ENCODE measurements around the gene PAGE2. TPM values are rescaled to one million over a fixed set of nuclear protein-coding genes. Genes with fewer than 3 reads are reported as not detected.
"Not testable (repeated sequence)": the region's sequence is repeated elsewhere in the genome, so short reads cannot be mapped to it uniquely, and the experiment has no call there.

PAGE2 gene
- total RNA-seq (2014; rRNA removed; shearing (Covaris generic); ENCODE audit: low replicate concordance): not detected in 2 replicates

- Histone ChIP-seq H3K9me3 (no peaks in the 10 kb centered on the region), H3K4me3 (no peak within 1 kb of the TSS), H3K27me3 (no peaks in the 10 kb centered on the region), H3K36me3 (no peaks in the 10 kb centered on the region)
- DNase-seq: no peak
Measured at GRCh38 chrX:55088795-55089489, at the start of gene PAGE2. TSS of gene PAGE2 (plus strand) at chrX:55089018. CDS start at chrX:55090021, 1,003 bp downstream.

- DNase-seq: no peak
- Histone ChIP-seq H3K36me3 (no peaks in the 10 kb centered on the region), H3K4me3 (no peak overlapping the region), H3K9me3 (no peaks in the 10 kb centered on the region), H3K27me3 (no peaks in the 10 kb centered on the region)
Measured at GRCh38 chrX:55039471-55039870, 49.3 kb upstream of the PAGE2 start.

- H3K36me3 ChIP-seq: no peaks in the 10 kb centered on the region
Measured at GRCh38 chrX:55041514-55041913, 47.3 kb upstream of the PAGE2 start.

GRCh38 chrX:55050599-55050998 lies 38.2 kb upstream of the PAGE2 start:
- not testable (repeated sequence) for DNase-seq, H3K36me3 ChIP-seq, H3K4me3 ChIP-seq, H3K9me3 ChIP-seq, H3K27me3 ChIP-seq

More at GRCh38 chrX:55041514-55041913, 47.3 kb upstream of the PAGE2 start:
- Histone ChIP-seq H3K4me3 (no peak overlapping the region), H3K9me3 (no peaks in the 10 kb centered on the region), H3K27me3 (no peaks in the 10 kb centered on the region)
- DNase-seq: no peak

- no peak for DNase-seq
- H3K4me3 ChIP-seq: no peak overlapping the region
- H3K27me3 ChIP-seq: no peaks in the 10 kb centered on the region
- H3K36me3 ChIP-seq: no peaks in the 10 kb centered on the region
- H3K9me3 ChIP-seq: no peaks in the 10 kb centered on the region
Measured at GRCh38 chrX:55056820-55057674, 31.8 kb upstream of the PAGE2 start.

GRCh38 chrX:55057675-55058249 lies 31.1 kb upstream of the PAGE2 start:
- no peak overlapping the region for H3K4me3 ChIP-seq
- DNase-seq: no peak
- no peaks in the 10 kb centered on the region for H3K27me3 ChIP-seq
- H3K36me3 ChIP-seq: no peaks in the 10 kb centered on the region
- H3K9me3 ChIP-seq: no peaks in the 10 kb centered on the region

GRCh38 chrX:55067180-55067579 lies 21.6 kb upstream of the PAGE2 start:
- not testable (repeated sequence) for H3K4me3 ChIP-seq, H3K36me3 ChIP-seq, H3K27me3 ChIP-seq, H3K9me3 ChIP-seq, DNase-seq

- H3K4me3 ChIP-seq: no peak overlapping the region
- H3K27me3 ChIP-seq: no peaks in the 10 kb centered on the region
- no peak for DNase-seq
- H3K9me3 ChIP-seq: no peaks in the 10 kb centered on the region
- H3K36me3 ChIP-seq: no peaks in the 10 kb centered on the region
Measured at GRCh38 chrX:55072286-55072685, 16.5 kb upstream of the PAGE2 start.

GRCh38 chrX:55074851-55075467 lies 13.9 kb upstream of the PAGE2 start, which contains the start of gene PAGE2B:
TSS of gene PAGE2B (plus strand) at chrX:55075030. CDS start at chrX:55076042, 1,012 bp downstream.
- DNase-seq: no peak

GRCh38 chrX:55098691-55099090 lies 9.9 kb downstream of the PAGE2 start:
- no peak overlapping the region for H3K4me3 ChIP-seq
- H3K27me3 ChIP-seq: no peaks in the 10 kb centered on the region
- no peaks in the 10 kb centered on the region for H3K36me3 ChIP-seq
- DNase-seq: no peak
- no peaks in the 10 kb centered on the region for H3K9me3 ChIP-seq

More at GRCh38 chrX:55074851-55075467, 13.9 kb upstream of the PAGE2 start, which contains the start of gene PAGE2B:
- Histone ChIP-seq H3K9me3 (no peaks in the 10 kb centered on the region), H3K4me3 (no peak within 1 kb of the TSS), H3K27me3 (no peaks in the 10 kb centered on the region), H3K36me3 (no peaks in the 10 kb centered on the region)

- Histone ChIP-seq H3K27me3 (no peaks in the 10 kb centered on the region), H3K9me3 (no peaks in the 10 kb centered on the region), H3K4me3 (no peak overlapping the region), H3K36me3 (no peaks in the 10 kb centered on the region)
- no peak for DNase-seq
Measured at GRCh38 chrX:55099162-55099561, 10.3 kb downstream of the PAGE2 start.

- no peaks in the 10 kb centered on the region for H3K36me3 ChIP-seq
- DNase-seq: no peak
- H3K27me3 ChIP-seq: no peaks in the 10 kb centered on the region
- H3K9me3 ChIP-seq: no peaks in the 10 kb centered on the region
- no peak overlapping the region for H3K4me3 ChIP-seq
Measured at GRCh38 chrX:55102754-55103153, 13.9 kb downstream of the PAGE2 start.

GRCh38 chrX:55107262-55107661 lies 18.4 kb downstream of the PAGE2 start:
- Histone ChIP-seq H3K27me3 (no peaks in the 10 kb centered on the region), H3K4me3 (no peak overlapping the region), H3K36me3 (no peaks in the 10 kb centered on the region), H3K9me3 (no peaks in the 10 kb centered on the region)
- no peak for DNase-seq

- no peak for DNase-seq
- Histone ChIP-seq H3K27me3 (no peaks in the 10 kb centered on the region), H3K9me3 (no peaks in the 10 kb centered on the region), H3K4me3 (no peak overlapping the region), H3K36me3 (no peaks in the 10 kb centered on the region)
Measured at GRCh38 chrX:55107911-55108310, 19.1 kb downstream of the PAGE2 start.

GRCh38 chrX:55109306-55109705 lies 20.5 kb downstream of the PAGE2 start:
- H3K4me3 ChIP-seq: no peak overlapping the region
- H3K9me3 ChIP-seq: no peaks in the 10 kb centered on the region
- H3K36me3 ChIP-seq: no peaks in the 10 kb centered on the region
- no peak for DNase-seq
- no peaks in the 10 kb centered on the region for H3K27me3 ChIP-seq

- DNase-seq: no peak
- H3K4me3 ChIP-seq: no peak overlapping the region
- no peaks in the 10 kb centered on the region for H3K27me3 ChIP-seq
- H3K36me3 ChIP-seq: no peaks in the 10 kb centered on the region
- no peaks in the 10 kb centered on the region for H3K9me3 ChIP-seq
Measured at GRCh38 chrX:55111578-55112254, 22.9 kb downstream of the PAGE2 start.
